ENCODE results near the gene BRD7. TPM values are rescaled to one million over a fixed set of nuclear protein-coding genes. Genes with fewer than 3 reads are reported as not detected.

Gene BRD7
- total and polyA plus RNA-seq, 7 donors: 34.2 to 56.4 (median 52.0) TPM

- H3K27ac ChIP-seq: peak within 1 kb of the TSS; percentile 13 to 60 (median 46)
- DNase-seq: peak; percentile 80
- H3K36me3 ChIP-seq: no peaks in the 10 kb centered on the region
- peaks cover 0 to 11% (median 10%) of the 10 kb centered on the region in 4 donors for H3K4me1 ChIP-seq
- intact Hi-C loops (cut with DNase I): no loop called here
- peak within 1 kb of the TSS in 3 of 4 donors; percentile 20 to 38 (median 32) for H3K4me3 ChIP-seq
- no peaks in the 10 kb centered on the region for H3K27me3 ChIP-seq
- TF ChIP-seq CTCF (IDR thresholded peaks at IDR 0.05): no peak
- no peak for TF ChIP-seq POLR2AphosphoS5 (IDR thresholded peaks at IDR 0.05)
- no peak for TF ChIP-seq POLR2A (IDR thresholded peaks at IDR 0.05)
- no peak for TF ChIP-seq EP300 (IDR thresholded peaks at IDR 0.05)
- WGBS, 2 donors: 5 to 7% methylated on average over 25 of the region's 25 CpGs
- H3K9me3 ChIP-seq: no peaks in the 10 kb centered on the region
Observed at GRCh38 chr16:50266337-50267091, 102.3 kb downstream of the BRD7 start, which contains the start of gene ADCY7. Gene ADCY7 (plus strand): TSS chr16:50266551. CDS start chr16:50288180, 21,629 bp downstream.

Small RNAs within 50 kb of the gene (small RNA-seq; reads per million reads assigned to genes)
- gene MIR6771: 0 reads per million in 3 donors

Other genes with a start within 250 kb of the BRD7 start
- gene TENT4B, start 215.7 kb downstream of the BRD7 start, total RNA-seq: 10 to 100 TPM; 14.9 to 23.5 (median 20.0) TPM
- gene TENT4B, start 215.7 kb downstream of the BRD7 start, polyA plus RNA-seq: 1 to 10 TPM; 3.6 to 5.0 (median 4.2) TPM
- 10 to 100 TPM in 3 of 4 donors, 1 to 10 TPM in 1; 8.9 to 16.8 (median 11.3) TPM for gene ADCY7, start 102.4 kb downstream of the BRD7 start, total RNA-seq
- 10 to 100 TPM in 1 of 3 donors, 1 to 10 TPM in 2; 1.2 to 24.0 (median 1.8) TPM for gene ADCY7, start 102.4 kb downstream of the BRD7 start, polyA plus RNA-seq
- gene NKD1, start 179.4 kb upstream of the BRD7 start, total RNA-seq: 10 to 100 TPM in 3 of 4 donors, 1 to 10 TPM in 1; 6.7 to 18.0 (median 11.5) TPM
- 1 to 10 TPM in 2 of 3 donors, under 1 TPM in 1; under 0.01 to 2.8 (median 1.5) TPM for gene NKD1, start 179.4 kb upstream of the BRD7 start, polyA plus RNA-seq

All from sigmoid colon (tissue), 7 donors.